ENCODE measurements around the gene RBKS. TPM values are rescaled to one million over a fixed set of nuclear protein-coding genes. Genes with fewer than 3 reads are reported as not detected.

The RBKS gene
- total and polyA plus RNA-seq, 2 of the 8 experiments (the other 6 are each of a cell fraction or from before 2014, with no cell fraction given): 1.1 to 1.5 TPM

DNA sequence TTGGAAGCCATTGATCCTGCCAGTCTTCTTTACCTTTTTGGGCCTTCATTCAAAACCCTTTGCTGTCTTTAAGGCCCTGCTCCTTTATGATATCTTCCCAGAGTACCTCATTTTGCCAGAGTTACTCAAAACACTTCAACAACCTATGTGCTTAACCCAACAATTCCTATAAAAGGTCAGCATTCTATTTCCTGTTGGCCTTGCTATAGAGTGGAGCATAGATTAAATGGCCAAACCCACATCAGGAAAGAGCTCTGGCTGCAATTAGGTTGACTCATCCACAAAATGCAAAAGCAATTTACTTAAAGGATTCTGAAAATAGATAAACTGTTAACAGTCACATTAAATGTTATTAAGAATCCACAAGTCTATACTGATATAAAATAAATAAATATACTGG is 97.4 kb downstream of the RBKS start:
- Histone ChIP-seq H3K9ac (replicated peaks in 1 of 4; ENCODE audit: extremely low read depth in 1 of 4, low read depth in 3 of 4, low read length in 3 of 4) (no peak overlapping the region), H2BK15ac (ENCODE audit: low read length) (no peak overlapping the region), H3K14ac (ENCODE audit: insufficient read length) (no peak overlapping the region), H3K27me3 (replicated peaks in 1 of 4; ENCODE audit: control insufficient read depth in 3 of 4, extremely low read depth in 1 of 4, insufficient read depth in 3 of 4, low read length in 3 of 4) (no peaks in the 10 kb centered on the region), H3K9me3 (ENCODE audit: insufficient read depth in 2 of 2, low read depth in 1 of 2, low read length in 1 of 2) (no peaks in the 10 kb centered on the region), H3K56ac (replicated peaks; ENCODE audit: insufficient read length, low read depth, low read length) (no peak overlapping the region), H2BK5ac (ENCODE audit: low read depth, low read length) (no peak overlapping the region), H3K79me1 (ENCODE audit: low read depth, low read length) (no peaks in the 10 kb centered on the region), H3K4me2 (ENCODE audit: insufficient read depth in 1 of 2, low read depth in 2 of 2, low read length in 2 of 2) (no peak overlapping the region), H3K4ac (replicated peaks; ENCODE audit: insufficient read length, low read depth, low read length) (no peak overlapping the region), H4K8ac (ENCODE audit: extremely low read depth, insufficient read depth, low read length) (no peak overlapping the region), H2AK5ac (ENCODE audit: low read depth, low read length) (0 out of 2 replicates have a peak overlapping the region, but pooled peaks have one; percentile 82), H2BK12ac (ENCODE audit: low read depth, low read length) (no peak overlapping the region), H2BK120ac (replicated peaks; ENCODE audit: low read depth, low read length) (no peak overlapping the region), H3K23ac (ENCODE audit: insufficient read length) (no peak overlapping the region), H4K91ac (replicated peaks; ENCODE audit: insufficient read length, low read length) (no peak overlapping the region), H3K79me2 (ENCODE audit: control insufficient read depth in 1 of 2, insufficient read depth in 2 of 2, low read length in 2 of 2) (no peaks in the 10 kb centered on the region), H3K36me3 (ENCODE audit: control insufficient read depth in 2 of 4, insufficient read depth in 4 of 4, low read length in 3 of 4) (no peaks in the 10 kb centered on the region), H4K5ac (ENCODE audit: insufficient read length, low read depth, low read length) (no peak overlapping the region), H2AFZ (ENCODE audit: low read length) (no peak overlapping the region), H3K27ac (ENCODE audit: low read depth, low read length) (no peak overlapping the region), H3K18ac (ENCODE audit: extremely low read depth, low read length) (no peak overlapping the region), H3K4me3 (ENCODE audit: extremely low read depth in 1 of 4, insufficient read depth in 2 of 4, low read depth in 3 of 4, low read length in 4 of 4) (no peak overlapping the region), H4K20me1 (replicated peaks in 1 of 2; ENCODE audit: control insufficient read depth in 1 of 2, insufficient read depth in 2 of 2, low read length in 2 of 2) (no peaks in the 10 kb centered on the region), H3K4me1 (replicated peaks in 1 of 4; ENCODE audit: control insufficient read depth in 3 of 4, insufficient read depth in 4 of 4, low read length in 3 of 4) (no peaks in the 10 kb centered on the region), H3K23me2 (ENCODE audit: low read depth, low read length) (no peaks in the 10 kb centered on the region), H2BK20ac (ENCODE audit: low read length) (no peak overlapping the region)
- TF ChIP-seq, protein P1, sequence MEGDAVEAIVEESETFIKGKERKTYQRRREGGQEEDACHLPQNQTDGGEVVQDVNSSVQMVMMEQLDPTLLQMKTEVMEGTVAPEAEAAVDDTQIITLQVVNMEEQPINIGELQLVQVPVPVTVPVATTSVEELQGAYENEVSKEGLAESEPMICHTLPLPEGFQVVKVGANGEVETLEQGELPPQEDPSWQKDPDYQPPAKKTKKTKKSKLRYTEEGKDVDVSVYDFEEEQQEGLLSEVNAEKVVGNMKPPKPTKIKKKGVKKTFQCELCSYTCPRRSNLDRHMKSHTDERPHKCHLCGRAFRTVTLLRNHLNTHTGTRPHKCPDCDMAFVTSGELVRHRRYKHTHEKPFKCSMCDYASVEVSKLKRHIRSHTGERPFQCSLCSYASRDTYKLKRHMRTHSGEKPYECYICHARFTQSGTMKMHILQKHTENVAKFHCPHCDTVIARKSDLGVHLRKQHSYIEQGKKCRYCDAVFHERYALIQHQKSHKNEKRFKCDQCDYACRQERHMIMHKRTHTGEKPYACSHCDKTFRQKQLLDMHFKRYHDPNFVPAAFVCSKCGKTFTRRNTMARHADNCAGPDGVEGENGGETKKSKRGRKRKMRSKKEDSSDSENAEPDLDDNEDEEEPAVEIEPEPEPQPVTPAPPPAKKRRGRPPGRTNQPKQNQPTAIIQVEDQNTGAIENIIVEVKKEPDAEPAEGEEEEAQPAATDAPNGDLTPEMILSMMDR (IDR thresholded peaks at IDR 0.05; ENCODE audit: control extremely low read depth in 1 of 3, insufficient read depth in 1 of 3, low read depth in 1 of 3, low read length in 3 of 3): no peak
- no peak for TF ChIP-seq SIN3A (conservative IDR thresholded peaks at IDR 0.05 in 1 of 2, IDR thresholded peaks at IDR 0.05 in 1 of 2; ENCODE audit: low read depth in 1 of 2, low read length in 2 of 2)
- no peak for TF ChIP-seq PHF8 (conservative IDR thresholded peaks at IDR 0.05; ENCODE audit: low read depth, low read length)
- TF ChIP-seq SP2 (IDR thresholded peaks at IDR 0.05; ENCODE audit: low read length): no peak
- no peak for TF ChIP-seq YY1 (IDR thresholded peaks at IDR 0.05; ENCODE audit: low read depth, low read length)
- no peak for TF ChIP-seq SP4 (IDR thresholded peaks at IDR 0.05; ENCODE audit: low read length)
- TF ChIP-seq SIRT6 (IDR thresholded peaks at IDR 0.05; ENCODE audit: low read length): no peak
- TF ChIP-seq TAF1 (IDR thresholded peaks at IDR 0.05; ENCODE audit: low read depth, low read length): no peak
- TF ChIP-seq POLR2A (IDR thresholded peaks at IDR 0.05; ENCODE audit: control extremely low read depth in 1 of 2, low read depth in 2 of 2, low read length in 2 of 2): no peak
- TF ChIP-seq EGR1 (IDR thresholded peaks at IDR 0.05; ENCODE audit: borderline replicate concordance, low read depth, low read length): no peak
- TF ChIP-seq TBP (IDR thresholded peaks at IDR 0.05; ENCODE audit: low read depth, low read length): no peak
- TF ChIP-seq SAP30 (IDR thresholded peaks at IDR 0.05; ENCODE audit: insufficient read depth, insufficient replicate concordance, low read length): no peak
- no peak for TF ChIP-seq CBX8 (IDR thresholded peaks at IDR 0.05; ENCODE audit: borderline replicate concordance, low read depth, low read length)
- POLR2A ChIA-PET (ENCODE audit: partially characterized antibody): no interaction called here
- DNase-seq (ENCODE audit: low read depth in 1 of 2, low spot score in 2 of 2): no peak
- CTCF ChIA-PET (ENCODE audit: partially characterized antibody): no interaction called here
- no peak for FAIRE-seq

Data from H1 (cell line).